GM21786 (cell line): ENCODE measurements around the gene UVSSA.

Experiments used
- ATAC-seq: cut with Tn5 transposase; IDR thresholded peaks from one replicate; pipeline ENCODE4 v1.9.1; 2021; ENCODE audit not compliant: unreplicated experiment

The UVSSA gene

GRCh38 chr4:1405636-1406393 is 58.8 kb downstream of the UVSSA start:
- no peak for ATAC-seq

GRCh38 chr4:1406394-1406980 is 59.5 kb downstream of the UVSSA start, which contains the start of gene NKX1-1:
NKX1-1 (minus strand) TSS chr4:1406442; CDS start chr4:1406442, 0 bp downstream.
- no peak for ATAC-seq

- ATAC-seq = no peak
These were observed 60.1 kb downstream of the UVSSA start for GRCh38 chr4:1406981-1407656.

GRCh38 chr4:1407657-1408333 is 60.8 kb downstream of the UVSSA start:
- no peak for ATAC-seq

- no peak for ATAC-seq
These were observed 61.4 kb downstream of the UVSSA start for GRCh38 chr4:1408418-1408817.

GRCh38 chr4:1409079-1409478 is 62.1 kb downstream of the UVSSA start:
- no peak for ATAC-seq

- ATAC-seq = no peak
These were observed 62.8 kb downstream of the UVSSA start for GRCh38 chr4:1409491-1410425.

- ATAC-seq = no peak
These were observed 63.7 kb downstream of the UVSSA start for GRCh38 chr4:1410491-1411325.

- ATAC-seq = no peak
These were observed 64.7 kb downstream of the UVSSA start for GRCh38 chr4:1411436-1412375.

GRCh38 chr4:1412376-1413203 is 65.6 kb downstream of the UVSSA start:
- no peak for ATAC-seq

GRCh38 chr4:1413204-1413663 is 66.2 kb downstream of the UVSSA start:
- no peak for ATAC-seq

- ATAC-seq = no peak
These were observed 66.9 kb downstream of the UVSSA start for GRCh38 chr4:1413687-1414479.

- no peak for ATAC-seq
These were observed 68.0 kb downstream of the UVSSA start for GRCh38 chr4:1414831-1415680.

- no peak for ATAC-seq
These were observed 68.6 kb downstream of the UVSSA start for GRCh38 chr4:1415681-1415981.

- ATAC-seq = no peak
These were observed 69.3 kb downstream of the UVSSA start for GRCh38 chr4:1416051-1416947.
